ENCODE data around the gene HACD4. TPM values are rescaled to one million over a fixed set of nuclear protein-coding genes. Genes with fewer than 3 reads are reported as not detected.

HACD4 gene, protein sequence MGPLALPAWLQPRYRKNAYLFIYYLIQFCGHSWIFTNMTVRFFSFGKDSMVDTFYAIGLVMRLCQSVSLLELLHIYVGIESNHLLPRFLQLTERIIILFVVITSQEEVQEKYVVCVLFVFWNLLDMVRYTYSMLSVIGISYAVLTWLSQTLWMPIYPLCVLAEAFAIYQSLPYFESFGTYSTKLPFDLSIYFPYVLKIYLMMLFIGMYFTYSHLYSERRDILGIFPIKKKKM
- total RNA-seq = 4.6 TPM

- peaks cover 0 to 4% of the 10 kb centered on the region in 2 donors for H3K4me1 ChIP-seq
- H3K27me3 ChIP-seq = no peaks in the 10 kb centered on the region
- H3K27ac ChIP-seq = peak within 1 kb of the TSS; percentile 77 to 82
- peak in 1 of 2 donors; percentile 79 for DNase-seq (ENCODE audit: low spot score in 2 of 2)
- TF ChIP-seq, protein P1, sequence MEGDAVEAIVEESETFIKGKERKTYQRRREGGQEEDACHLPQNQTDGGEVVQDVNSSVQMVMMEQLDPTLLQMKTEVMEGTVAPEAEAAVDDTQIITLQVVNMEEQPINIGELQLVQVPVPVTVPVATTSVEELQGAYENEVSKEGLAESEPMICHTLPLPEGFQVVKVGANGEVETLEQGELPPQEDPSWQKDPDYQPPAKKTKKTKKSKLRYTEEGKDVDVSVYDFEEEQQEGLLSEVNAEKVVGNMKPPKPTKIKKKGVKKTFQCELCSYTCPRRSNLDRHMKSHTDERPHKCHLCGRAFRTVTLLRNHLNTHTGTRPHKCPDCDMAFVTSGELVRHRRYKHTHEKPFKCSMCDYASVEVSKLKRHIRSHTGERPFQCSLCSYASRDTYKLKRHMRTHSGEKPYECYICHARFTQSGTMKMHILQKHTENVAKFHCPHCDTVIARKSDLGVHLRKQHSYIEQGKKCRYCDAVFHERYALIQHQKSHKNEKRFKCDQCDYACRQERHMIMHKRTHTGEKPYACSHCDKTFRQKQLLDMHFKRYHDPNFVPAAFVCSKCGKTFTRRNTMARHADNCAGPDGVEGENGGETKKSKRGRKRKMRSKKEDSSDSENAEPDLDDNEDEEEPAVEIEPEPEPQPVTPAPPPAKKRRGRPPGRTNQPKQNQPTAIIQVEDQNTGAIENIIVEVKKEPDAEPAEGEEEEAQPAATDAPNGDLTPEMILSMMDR (IDR thresholded peaks at IDR 0.05) = peak in 1 of 3 experiments; percentile 4
- intact Hi-C loops (cut with DNase I) = loop anchor here (2.0 to 5.0 kb wide), 2 partner anchors 40 to 49 kb away; no protein-coding TSS in a partner anchor
- no peaks in the 10 kb centered on the region for H3K36me3 ChIP-seq
- H3K4me3 ChIP-seq = peak within 1 kb of the TSS; percentile 66 to 79
- no peaks in the 10 kb centered on the region for H3K9me3 ChIP-seq
Observed at GRCh38 chr9:21031091-21031807, at the start of gene HACD4. Gene HACD4 (minus strand): TSS chr9:21031640. CDS start chr9:21031590, 50 bp downstream.

DNA sequence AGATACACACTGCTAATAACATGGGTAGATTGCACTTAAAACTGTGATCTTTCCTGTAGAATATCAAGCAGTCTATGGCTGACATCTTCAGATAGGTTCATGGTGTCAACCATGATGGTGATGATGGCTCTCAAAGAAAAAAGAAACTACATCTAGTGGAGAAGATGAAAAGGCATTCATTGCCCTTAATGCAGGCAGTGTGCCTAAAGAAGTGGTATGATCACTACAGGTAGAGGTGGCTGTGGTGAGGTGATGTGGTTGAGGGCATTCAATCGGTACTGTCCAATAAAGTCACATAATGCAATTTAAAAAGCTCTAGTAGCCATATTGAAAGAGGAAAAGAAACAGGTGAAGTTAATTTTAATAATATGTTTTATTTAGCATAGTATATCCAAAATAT, 49.4 kb upstream of the HACD4 start:
- no peak overlapping the region for H3K4me3 ChIP-seq
- H3K27me3 ChIP-seq = no peaks in the 10 kb centered on the region
- no peaks in the 10 kb centered on the region for H3K36me3 ChIP-seq
- intact Hi-C loops (cut with DNase I) = no loop called here
- peaks cover under 1 to 4% of the 10 kb centered on the region in 2 donors for H3K9me3 ChIP-seq
- H3K4me1 ChIP-seq = peaks cover 0 to 6% of the 10 kb centered on the region in 2 donors
- DNase-seq (ENCODE audit: low spot score in 2 of 2) = no peak
- TF ChIP-seq, protein P1 (IDR thresholded peaks at IDR 0.05) = no peak
- H3K27ac ChIP-seq = no peak overlapping the region

- no peak overlapping the region for H3K4me3 ChIP-seq
- no peak for DNase-seq (ENCODE audit: low spot score in 2 of 2)
- H3K9me3 ChIP-seq = no peaks in the 10 kb centered on the region
- no peaks in the 10 kb centered on the region for H3K36me3 ChIP-seq
- H3K27me3 ChIP-seq = no peaks in the 10 kb centered on the region
- H3K4me1 ChIP-seq = peaks cover 0 to 6% of the 10 kb centered on the region in 2 donors
- intact Hi-C loops (cut with DNase I) = no loop called here
- H3K27ac ChIP-seq = no peak overlapping the region
- TF ChIP-seq, protein P1 (IDR thresholded peaks at IDR 0.05) = no peak
Observed at GRCh38 chr9:21078702-21079101, 47.3 kb upstream of the HACD4 start.

DNA sequence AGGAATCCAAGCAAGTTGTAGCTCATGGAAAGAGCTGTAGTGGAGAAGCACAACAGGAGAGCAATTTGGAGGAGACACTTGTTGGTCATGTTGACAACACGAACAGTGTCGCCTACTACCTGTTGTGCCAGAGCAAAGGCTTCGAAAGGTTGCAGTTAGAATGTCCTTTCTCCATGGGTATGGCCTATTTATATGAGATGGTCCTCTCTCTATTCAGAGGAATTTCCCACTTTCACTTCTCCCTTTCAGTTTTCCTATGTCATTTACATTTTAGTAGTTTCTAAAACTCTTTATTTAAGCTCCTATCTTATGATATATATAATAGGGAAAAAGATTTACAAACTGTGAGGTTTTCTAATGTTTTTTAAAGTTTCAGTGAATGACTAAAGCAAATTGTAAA, 46.3 kb upstream of the HACD4 start, which contains the start of gene IFNB1:
Gene IFNB1 (minus strand): TSS at position 162 of the 400 bp plus-strand sequence. CDS start 73 bp downstream, at position 89.
- intact Hi-C loops (cut with DNase I) = no loop called here
- TF ChIP-seq, protein P1 (IDR thresholded peaks at IDR 0.05) = no peak

DNA sequence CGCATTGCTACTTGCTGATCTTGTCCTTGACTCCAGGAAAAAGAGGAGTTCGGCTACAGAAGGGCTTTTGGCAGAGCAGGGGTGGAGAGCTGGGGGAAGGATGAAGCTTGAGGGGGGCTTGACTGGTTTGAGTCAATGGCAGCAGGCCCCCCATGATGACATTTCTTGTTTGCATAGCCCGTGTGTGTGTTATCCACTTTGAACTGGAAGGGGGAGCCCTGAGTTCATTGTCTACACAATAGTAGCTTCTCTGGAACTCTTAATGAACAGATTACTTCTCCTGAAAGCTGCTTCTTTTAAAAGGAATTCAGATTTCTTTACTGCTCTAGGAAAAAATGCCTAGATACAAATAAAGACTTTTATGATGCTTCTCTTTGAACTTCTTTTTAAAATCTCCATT, 44.0 kb upstream of the HACD4 start:
- no peak overlapping the region for H3K4me3 ChIP-seq
- DNase-seq (ENCODE audit: low spot score in 2 of 2) = no peak
- H3K9me3 ChIP-seq = no peaks in the 10 kb centered on the region
- no peaks in the 10 kb centered on the region for H3K36me3 ChIP-seq
- peaks cover 0 to 2% of the 10 kb centered on the region in 2 donors for H3K4me1 ChIP-seq
- TF ChIP-seq, protein P1 (IDR thresholded peaks at IDR 0.05) = no peak
- intact Hi-C loops (cut with DNase I) = no loop called here
- H3K27me3 ChIP-seq = no peaks in the 10 kb centered on the region
- no peak overlapping the region for H3K27ac ChIP-seq

More for the DNA sequence above, 46.3 kb upstream of the HACD4 start, which contains the start of gene IFNB1:
- H3K36me3 ChIP-seq = no peaks in the 10 kb centered on the region
- H3K27ac ChIP-seq = no peak within 1 kb of the TSS
- no peaks in the 10 kb centered on the region for H3K27me3 ChIP-seq
- no peak for DNase-seq (ENCODE audit: low spot score in 2 of 2)
- H3K4me3 ChIP-seq = no peak within 1 kb of the TSS
- H3K9me3 ChIP-seq = no peaks in the 10 kb centered on the region
- H3K4me1 ChIP-seq = peaks cover 0 to 5% of the 10 kb centered on the region in 2 donors

Measured in ascending aorta (tissue), 2 donors.